HT-29 (cell line): Measurements from ENCODE around the gene EFCC1. TPM values are rescaled to one million over a fixed set of nuclear protein-coding genes. Genes with fewer than 3 reads are reported as not detected.

Experiments used
- DNase-seq: peaks from one replicate; pipeline ENCODE4 v3.0.0-alpha.2; 2015; ENCODE audit warnings: low spot score
- total RNA-seq: library from RNA; depleted of rRNA; stranded (reverse); fragments of >200 nt; shearing (Covaris generic); gene quantifications from 2 replicates; pipeline ENCODE4 v1.2.3, GENCODE V29; 2014

The EFCC1 gene
- total RNA-seq, 1 experiment from 2014 or later = 0.25 TPM

GRCh38 chr3:129032716-129033115 lies 31.6 kb downstream of the EFCC1 start:
- DNase-seq = no peak

GRCh38 chr3:129033151-129033550 lies 32.0 kb downstream of the EFCC1 start:
- no peak for DNase-seq

GRCh38 chr3:129033633-129034321 lies 32.7 kb downstream of the EFCC1 start:
- DNase-seq = no peak

GRCh38 chr3:129034642-129035041 lies 33.5 kb downstream of the EFCC1 start:
- no peak for DNase-seq

GRCh38 chr3:129035360-129036221 lies 34.5 kb downstream of the EFCC1 start:
- DNase-seq = no peak

- no peak for DNase-seq
Measured at GRCh38 chr3:129036222-129037092, 35.4 kb downstream of the EFCC1 start.

GRCh38 chr3:129037093-129037419 lies 36.0 kb downstream of the EFCC1 start:
- no peak for DNase-seq

- DNase-seq = no peak
Measured at GRCh38 chr3:129038121-129038855, 37.2 kb downstream of the EFCC1 start.

GRCh38 chr3:129039271-129040038 lies 38.4 kb downstream of the EFCC1 start:
- DNase-seq = peak; percentile 66

- DNase-seq = no peak
Measured at GRCh38 chr3:129040039-129040336, 38.9 kb downstream of the EFCC1 start.

GRCh38 chr3:129040579-129041300 lies 39.6 kb downstream of the EFCC1 start:
- no peak for DNase-seq

- no peak for DNase-seq
Measured at GRCh38 chr3:129045675-129046036, 44.6 kb downstream of the EFCC1 start.

- no peak for DNase-seq
Measured at GRCh38 chr3:129046037-129046731, 45.1 kb downstream of the EFCC1 start.

GRCh38 chr3:129046732-129047552 lies 45.8 kb downstream of the EFCC1 start:
- no peak for DNase-seq

- no peak for DNase-seq
Measured at GRCh38 chr3:129047553-129047839, 46.4 kb downstream of the EFCC1 start.

- DNase-seq = no peak
Measured at GRCh38 chr3:129050556-129051295, 49.6 kb downstream of the EFCC1 start.

- peak; percentile 77 for DNase-seq
Measured at GRCh38 chr3:129051871-129052340, 50.8 kb downstream of the EFCC1 start.

- peak; percentile 52 for DNase-seq
Measured at GRCh38 chr3:129052675-129053074, 51.6 kb downstream of the EFCC1 start.
